AG04450 (cell line): ENCODE results near the gene FBXO17. TPM values are rescaled to one million over a fixed set of nuclear protein-coding genes. Genes with fewer than 3 reads are reported as not detected.

Source experiments
- CTCF ChIA-PET: fragments of 300-600, 350-600 bp; formaldehyde crosslinking; extraction: SDS; loops from one replicate; lab custom pipeline; 2022; ENCODE audit warnings: antibody characterized with exemption, inconsistent platforms; lab: Charles Lee
- POLR2A ChIA-PET: fragments of 350-600 bp; formaldehyde crosslinking; extraction: SDS; loops from one replicate; lab custom pipeline; 2021; ENCODE audit warnings: antibody characterized with exemption, inconsistent platforms; lab: Yijun Ruan, JAX
- DNase-seq: peaks from one replicate; pipeline ENCODE4 v3.0.0-alpha.2; 2011; ENCODE audit warnings: low read depth, low spot score
- H3K27ac ChIP-seq: one replicate; pipeline ENCODE4 v1.5.1; 2012; ENCODE audit warnings: low read depth, low read length, control low read depth
- H3K27me3 ChIP-seq: one replicate; pipeline ENCODE4 v1.6.0; 2012; ENCODE audit warnings: low read length; ENCODE audit not compliant: control insufficient read depth, insufficient read depth
- H3K4me3 ChIP-seq: 2 replicates; pipeline ENCODE4 v1.5.1; 2011; ENCODE audit warnings: mild to moderate bottlenecking, low read depth, low read length, control low read depth
- H3K9me3 ChIP-seq: 2 replicates; pipeline ENCODE4 v1.5.1; 2012; ENCODE audit warnings: low read length; ENCODE audit not compliant: control insufficient read depth, insufficient read depth
- polyA plus RNA-seq: library from polyadenylated mRNA; depleted of rRNA; stranded (reverse); fragments of >200 nt; gene quantifications from 2 replicates; pipeline ENCODE4 v1.2.3, GENCODE V29; 2011
- TF ChIP-seq, protein P1 (sequence below): IDR thresholded peaks from 2 replicates; pipeline ENCODE4 v1.5.1; 2011; ENCODE audit warnings: low read depth, low read length, control low read depth, inconsistent platforms

The FBXO17 gene
- polyA plus RNA-seq, 1 experiment: 10.8 TPM

DNA sequence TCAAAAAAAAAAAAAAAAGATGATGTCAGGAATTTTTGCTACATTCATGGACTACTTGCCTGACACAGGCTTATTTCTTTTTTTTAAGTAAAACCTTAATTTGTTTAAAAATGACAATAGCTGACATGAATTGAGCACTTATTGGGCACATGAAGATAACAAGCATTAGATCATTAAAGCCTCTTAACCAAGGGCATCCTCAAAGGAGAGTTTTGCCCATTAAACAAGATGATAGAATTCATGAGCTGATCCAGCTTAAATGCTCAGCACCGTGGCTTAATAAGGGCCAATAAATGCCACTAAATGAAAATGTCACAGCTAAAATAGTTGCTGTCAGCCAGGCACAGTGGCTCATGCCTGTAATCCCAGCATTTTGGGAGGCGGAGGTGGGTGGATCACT is 19.3 kb downstream of the FBXO17 start:
- H3K27me3 ChIP-seq: no peaks in the 10 kb centered on the region
- POLR2A ChIA-PET: interaction anchor here (0.7 kb wide), 1 partner anchor 23 kb away, joined by 5 read pairs; no protein-coding TSS in a partner anchor
- DNase-seq: no peak
- H3K9me3 ChIP-seq: no peaks in the 10 kb centered on the region
- TF ChIP-seq, protein P1, sequence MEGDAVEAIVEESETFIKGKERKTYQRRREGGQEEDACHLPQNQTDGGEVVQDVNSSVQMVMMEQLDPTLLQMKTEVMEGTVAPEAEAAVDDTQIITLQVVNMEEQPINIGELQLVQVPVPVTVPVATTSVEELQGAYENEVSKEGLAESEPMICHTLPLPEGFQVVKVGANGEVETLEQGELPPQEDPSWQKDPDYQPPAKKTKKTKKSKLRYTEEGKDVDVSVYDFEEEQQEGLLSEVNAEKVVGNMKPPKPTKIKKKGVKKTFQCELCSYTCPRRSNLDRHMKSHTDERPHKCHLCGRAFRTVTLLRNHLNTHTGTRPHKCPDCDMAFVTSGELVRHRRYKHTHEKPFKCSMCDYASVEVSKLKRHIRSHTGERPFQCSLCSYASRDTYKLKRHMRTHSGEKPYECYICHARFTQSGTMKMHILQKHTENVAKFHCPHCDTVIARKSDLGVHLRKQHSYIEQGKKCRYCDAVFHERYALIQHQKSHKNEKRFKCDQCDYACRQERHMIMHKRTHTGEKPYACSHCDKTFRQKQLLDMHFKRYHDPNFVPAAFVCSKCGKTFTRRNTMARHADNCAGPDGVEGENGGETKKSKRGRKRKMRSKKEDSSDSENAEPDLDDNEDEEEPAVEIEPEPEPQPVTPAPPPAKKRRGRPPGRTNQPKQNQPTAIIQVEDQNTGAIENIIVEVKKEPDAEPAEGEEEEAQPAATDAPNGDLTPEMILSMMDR: no peak
- H3K27ac ChIP-seq: no peak overlapping the region
- no peak overlapping the region for H3K4me3 ChIP-seq
- CTCF ChIA-PET: interaction anchor here (0.6 to 1.5 kb wide), 2 partner anchors 24 to 26 kb away, joined by 3 to 6 read pairs; partner anchors contain the start of genes MRPS12 and SARS2

DNA sequence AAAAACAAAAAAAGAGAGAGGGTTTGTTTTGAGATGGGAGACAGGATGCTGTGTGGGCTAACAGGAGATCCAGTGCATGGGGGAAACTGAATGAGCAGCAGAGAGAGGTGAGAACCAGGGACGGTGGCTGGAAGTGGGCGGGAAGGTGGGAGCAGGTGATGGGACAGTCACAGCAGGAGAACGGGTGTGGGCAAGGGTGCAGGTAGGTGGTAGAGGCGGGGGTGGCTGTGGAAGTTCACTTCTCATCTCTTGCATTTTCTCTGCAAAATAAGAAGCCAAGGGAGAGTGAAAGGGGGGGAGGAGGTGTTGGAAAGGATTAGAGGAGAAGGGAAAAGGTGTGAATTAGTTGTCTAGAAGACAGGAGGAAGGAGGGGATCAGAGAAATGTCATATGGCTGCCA is 21.9 kb downstream of the FBXO17 start:
- DNase-seq: no peak
- H3K27me3 ChIP-seq: no peaks in the 10 kb centered on the region
- H3K27ac ChIP-seq: no peak overlapping the region
- H3K9me3 ChIP-seq: no peaks in the 10 kb centered on the region; the same call in 1 of the 2 replicates
- TF ChIP-seq, protein P1: no peak
- ChIA-PET POLR2A (no interaction called here), CTCF (no interaction called here)
- H3K4me3 ChIP-seq: no peak overlapping the region

DNA sequence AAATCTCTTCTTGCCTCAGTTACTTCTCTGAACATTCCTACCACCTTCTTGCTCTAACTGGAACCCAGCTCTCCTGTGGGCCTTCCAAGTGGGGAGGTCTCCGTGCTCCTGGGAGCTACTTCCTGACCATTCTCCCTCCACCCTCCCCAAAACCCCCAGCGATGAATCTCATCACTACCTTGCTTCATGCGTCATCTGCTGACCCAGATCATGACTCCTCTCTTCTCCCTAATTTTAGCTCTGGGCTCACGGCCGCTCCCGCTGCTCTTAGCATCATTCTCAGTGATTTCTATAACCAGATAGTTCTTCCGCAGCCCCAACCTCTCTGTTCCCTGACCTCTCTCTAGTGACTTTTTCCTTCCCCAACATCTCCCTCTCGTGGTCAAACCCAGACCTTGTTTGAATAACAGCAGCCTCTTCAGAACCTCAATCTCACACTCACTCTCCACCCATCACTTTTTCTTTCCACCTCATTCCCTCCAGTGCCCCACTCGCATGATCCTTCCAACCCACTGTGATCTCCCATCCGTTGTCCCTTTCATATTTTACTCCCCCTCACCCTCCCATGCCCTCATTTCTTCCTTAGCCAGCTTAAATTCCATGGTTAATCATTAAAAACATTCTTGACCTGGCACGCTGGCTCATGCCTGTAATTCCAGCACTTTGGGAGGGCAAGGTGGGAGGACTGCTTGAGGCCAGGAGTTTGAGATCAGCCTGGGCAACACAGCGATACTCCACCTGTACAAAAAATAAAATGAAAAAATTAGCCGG is 23.0 kb downstream of the FBXO17 start:
- Histone ChIP-seq H3K9me3 (no peaks in the 10 kb centered on the region; the same call in 1 of the 2 replicates), H3K27me3 (no peaks in the 10 kb centered on the region), H3K4me3 (no peak overlapping the region), H3K27ac (no peak overlapping the region)
- no peak for DNase-seq
- ChIA-PET POLR2A (no interaction called here), CTCF (interaction anchor here (0.7 to 1.3 kb wide), 3 partner anchors 9 to 22 kb away, joined by 3 to 6 read pairs (median 3); partner anchors contain the start of genes MRPS12 and SARS2)
- TF ChIP-seq, protein P1: peak; percentile 32

DNA sequence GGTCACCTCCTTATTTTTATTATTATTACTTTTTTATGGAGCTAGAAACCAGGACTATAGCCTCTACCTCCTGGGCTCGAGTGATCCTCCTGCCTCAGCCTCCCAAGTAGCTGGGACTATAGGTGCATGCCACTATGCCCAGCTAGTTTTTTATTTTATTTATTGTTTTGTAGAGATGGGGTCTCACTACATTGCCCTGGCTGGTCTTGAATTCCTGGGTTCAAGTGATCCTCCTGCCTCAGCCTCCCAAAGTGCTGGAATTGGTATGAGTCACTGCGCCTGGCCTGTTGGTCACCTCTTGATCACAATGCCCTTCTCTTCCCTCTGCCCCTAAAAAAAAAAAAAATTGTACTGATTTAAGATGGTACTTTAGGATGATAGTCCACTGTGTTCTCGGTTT is 24.4 kb downstream of the FBXO17 start:
- Histone ChIP-seq H3K9me3 (no peaks in the 10 kb centered on the region; the same call in 1 of the 2 replicates), H3K4me3 (no peak overlapping the region), H3K27me3 (no peaks in the 10 kb centered on the region), H3K27ac (no peak overlapping the region)
- TF ChIP-seq, protein P1: no peak
- POLR2A ChIA-PET: interaction anchor here (0.7 kb wide), 1 partner anchor 174 kb away, joined by 4 read pairs; no protein-coding TSS in a partner anchor
- no peak for DNase-seq
- CTCF ChIA-PET: interaction anchor here (0.9 to 1.1 kb wide), 3 partner anchors 18 to 25 kb away, joined by 3 read pairs; partner anchors contain the start of genes MRPS12 and SARS2
